Measurements from ENCODE around the gene IL12A.

The IL12A gene

GRCh38 chr3:160001148-160001760, 12.6 kb downstream of the IL12A start:
- H3K27me3 Mint-ChIP-seq, result no peaks in the 10 kb centered on the region
- H3K4me1 Mint-ChIP-seq (ENCODE audit: low read depth in 2 of 2), result no peaks in the 10 kb centered on the region
- no peaks in the 10 kb centered on the region for H3K9me3 Mint-ChIP-seq
- no peak overlapping the region for H3K27ac Mint-ChIP-seq
- no peak for DNase-seq
- H3K36me3 Mint-ChIP-seq (ENCODE audit: insufficient read depth), result peaks cover 3% of the 10 kb centered on the region
- no peak overlapping the region for H3K4me3 Mint-ChIP-seq
- ATAC-seq (replicated peaks), result no peak

GRCh38 chr3:160001850-160002623, 13.4 kb downstream of the IL12A start:
- peaks cover 3% of the 10 kb centered on the region for H3K36me3 Mint-ChIP-seq (ENCODE audit: insufficient read depth)
- ATAC-seq (replicated peaks), result no peak
- no peaks in the 10 kb centered on the region for H3K9me3 Mint-ChIP-seq
- H3K27me3 Mint-ChIP-seq, result no peaks in the 10 kb centered on the region
- H3K27ac Mint-ChIP-seq, result no peak overlapping the region
- H3K4me3 Mint-ChIP-seq, result no peak overlapping the region
- DNase-seq, result no peak
- no peaks in the 10 kb centered on the region for H3K4me1 Mint-ChIP-seq (ENCODE audit: low read depth in 2 of 2)

GRCh38 chr3:160003520-160004128, 15.0 kb downstream of the IL12A start:
- DNase-seq, result peak in 2 of 3 experiments; percentile 10 to 23
- no peaks in the 10 kb centered on the region for H3K9me3 Mint-ChIP-seq

GRCh38 chr3:160005004-160005403, 16.4 kb downstream of the IL12A start:
- H3K4me1 Mint-ChIP-seq (ENCODE audit: low read depth in 2 of 2), result no peaks in the 10 kb centered on the region
- H3K9me3 Mint-ChIP-seq, result no peaks in the 10 kb centered on the region
- no peak overlapping the region for H3K27ac Mint-ChIP-seq
- ATAC-seq (replicated peaks) (no peak), DNase-seq (no peak)
- no peaks in the 10 kb centered on the region for H3K27me3 Mint-ChIP-seq
- no peak overlapping the region for H3K4me3 Mint-ChIP-seq
- H3K36me3 Mint-ChIP-seq (ENCODE audit: insufficient read depth), result no peaks in the 10 kb centered on the region

More at GRCh38 chr3:160003520-160004128, 15.0 kb downstream of the IL12A start:
- Mint-ChIP-seq H3K4me3 (no peak overlapping the region), H3K4me1 (ENCODE audit: low read depth in 2 of 2) (no peaks in the 10 kb centered on the region), H3K27me3 (no peaks in the 10 kb centered on the region), H3K27ac (no peak overlapping the region), H3K36me3 (ENCODE audit: insufficient read depth) (no peaks in the 10 kb centered on the region)
- ATAC-seq (replicated peaks), result peak; percentile 61

- peak; percentile 32 for ATAC-seq (replicated peaks)
These were observed 17.9 kb downstream of the IL12A start for GRCh38 chr3:160006282-160007163.

GRCh38 chr3:160008961-160009360, 20.3 kb downstream of the IL12A start:
- Mint-ChIP-seq H3K4me3 (no peak overlapping the region), H3K36me3 (ENCODE audit: insufficient read depth) (no peaks in the 10 kb centered on the region), H3K27me3 (no peaks in the 10 kb centered on the region), H3K4me1 (ENCODE audit: low read depth in 2 of 2) (peaks cover 0 to 5% of the 10 kb centered on the region in 2 donors), H3K9me3 (no peaks in the 10 kb centered on the region), H3K27ac (no peak overlapping the region)
- DNase-seq, result no peak
- ATAC-seq (replicated peaks), result no peak

More at GRCh38 chr3:160006282-160007163, 17.9 kb downstream of the IL12A start:
- H3K36me3 Mint-ChIP-seq (ENCODE audit: insufficient read depth), result no peaks in the 10 kb centered on the region
- DNase-seq, result no peak
- H3K9me3 Mint-ChIP-seq, result no peaks in the 10 kb centered on the region
- H3K27me3 Mint-ChIP-seq, result no peaks in the 10 kb centered on the region
- H3K4me3 Mint-ChIP-seq, result no peak overlapping the region
- no peaks in the 10 kb centered on the region for H3K4me1 Mint-ChIP-seq (ENCODE audit: low read depth in 2 of 2)
- no peak overlapping the region for H3K27ac Mint-ChIP-seq

- Mint-ChIP-seq H3K9me3 (no peaks in the 10 kb centered on the region), H3K4me1 (ENCODE audit: low read depth in 2 of 2) (peaks cover 0 to 5% of the 10 kb centered on the region in 2 donors), H3K36me3 (ENCODE audit: insufficient read depth) (no peaks in the 10 kb centered on the region)
These were observed 20.9 kb downstream of the IL12A start for GRCh38 chr3:160009525-160009924.

GRCh38 chr3:160010578-160010977, 21.9 kb downstream of the IL12A start:
- H3K36me3 Mint-ChIP-seq (ENCODE audit: insufficient read depth), result no peaks in the 10 kb centered on the region
- no peaks in the 10 kb centered on the region for H3K9me3 Mint-ChIP-seq
- H3K27ac Mint-ChIP-seq, result peak overlapping the region in 1 of 2 donors; percentile 59
- DNase-seq (no peak), ATAC-seq (replicated peaks) (no peak)
- H3K4me1 Mint-ChIP-seq (ENCODE audit: low read depth in 2 of 2), result peaks cover 0 to 5% of the 10 kb centered on the region in 2 donors
- H3K27me3 Mint-ChIP-seq, result no peaks in the 10 kb centered on the region
- H3K4me3 Mint-ChIP-seq, result no peak overlapping the region

More at GRCh38 chr3:160009525-160009924, 20.9 kb downstream of the IL12A start:
- no peaks in the 10 kb centered on the region for H3K27me3 Mint-ChIP-seq
- no peak overlapping the region for H3K4me3 Mint-ChIP-seq
- H3K27ac Mint-ChIP-seq, result no peak overlapping the region
- DNase-seq (no peak), ATAC-seq (replicated peaks) (no peak)

GRCh38 chr3:160012108-160012507, 23.5 kb downstream of the IL12A start:
- DNase-seq (no peak), ATAC-seq (replicated peaks) (peak; percentile 29)
- Mint-ChIP-seq H3K9me3 (no peaks in the 10 kb centered on the region), H3K36me3 (ENCODE audit: insufficient read depth) (no peaks in the 10 kb centered on the region), H3K4me1 (ENCODE audit: low read depth in 2 of 2) (peaks cover 0 to 5% of the 10 kb centered on the region in 2 donors), H3K27ac (no peak overlapping the region), H3K4me3 (no peak overlapping the region), H3K27me3 (no peaks in the 10 kb centered on the region)

GRCh38 chr3:160016972-160017371, 28.3 kb downstream of the IL12A start:
- H3K27ac Mint-ChIP-seq, result no peak overlapping the region
- no peak for DNase-seq

GRCh38 chr3:160018959-160019358, 30.3 kb downstream of the IL12A start:
- H3K36me3 Mint-ChIP-seq (ENCODE audit: insufficient read depth), result no peaks in the 10 kb centered on the region
- H3K4me1 Mint-ChIP-seq (ENCODE audit: low read depth in 2 of 2), result no peaks in the 10 kb centered on the region
- ATAC-seq (replicated peaks) (no peak), DNase-seq (no peak)
- H3K27me3 Mint-ChIP-seq, result peaks cover 17 to 23% of the 10 kb centered on the region in 2 donors
- no peak overlapping the region for H3K27ac Mint-ChIP-seq
- H3K9me3 Mint-ChIP-seq, result no peaks in the 10 kb centered on the region
- no peak overlapping the region for H3K4me3 Mint-ChIP-seq

More at GRCh38 chr3:160016972-160017371, 28.3 kb downstream of the IL12A start:
- peaks cover 0 to 5% of the 10 kb centered on the region in 2 donors for H3K4me1 Mint-ChIP-seq (ENCODE audit: low read depth in 2 of 2)
- no peaks in the 10 kb centered on the region for H3K36me3 Mint-ChIP-seq (ENCODE audit: insufficient read depth)
- no peak for ATAC-seq (replicated peaks)
- no peak overlapping the region for H3K4me3 Mint-ChIP-seq
- H3K27me3 Mint-ChIP-seq, result peaks cover 9 to 12% of the 10 kb centered on the region in 2 donors
- H3K9me3 Mint-ChIP-seq, result no peaks in the 10 kb centered on the region

- no peaks in the 10 kb centered on the region for H3K36me3 Mint-ChIP-seq (ENCODE audit: insufficient read depth)
- peaks cover 17 to 23% of the 10 kb centered on the region in 2 donors for H3K27me3 Mint-ChIP-seq
- H3K9me3 Mint-ChIP-seq, result no peaks in the 10 kb centered on the region
- no peaks in the 10 kb centered on the region for H3K4me1 Mint-ChIP-seq (ENCODE audit: low read depth in 2 of 2)
- ATAC-seq (replicated peaks), result no peak
- no peak overlapping the region for H3K27ac Mint-ChIP-seq
- no peak for DNase-seq
- no peak overlapping the region for H3K4me3 Mint-ChIP-seq
These were observed 31.5 kb downstream of the IL12A start for GRCh38 chr3:160020057-160020711.

All from effector memory CD8-positive, alpha-beta T cell (primary cell).